ENCODE data around the gene KIF16B.

KIF16B gene

GRCh38 chr20:16573001-16573965 lies at the start of gene KIF16B:
Gene KIF16B, minus strand, starts transcription at chr20:16573448. Its CDS starts 173 bp downstream, at chr20:16573275.
- Histone ChIP-seq H3K9ac (ENCODE audit: low read depth, low read length) (peak within 1 kb of the TSS; percentile 63; the same call in 1 of the 2 replicates), H3K4me1 (ENCODE audit: control insufficient read depth, insufficient read depth, low read length) (peaks cover 15% of the 10 kb centered on the region; the same call in 1 of the 2 replicates), H3K27ac (ENCODE audit: low read depth, low read length) (peak within 1 kb of the TSS; percentile 8), H3K4me3 (ENCODE audit: low read depth, low read length) (peak within 1 kb of the TSS; percentile 69), H3K27me3 (ENCODE audit: control insufficient read depth, insufficient read depth, low read length) (no peaks in the 10 kb centered on the region), H3K9me3 (ENCODE audit: control insufficient read depth, insufficient read depth, low read length) (no peaks in the 10 kb centered on the region), H3K36me3 (ENCODE audit: control insufficient read depth, insufficient read depth, low read length) (no peaks in the 10 kb centered on the region)

GRCh38 chr20:16622501-16622900 lies 49.3 kb upstream of the KIF16B start:
- Histone ChIP-seq H3K27ac (ENCODE audit: low read depth, low read length) (no peak overlapping the region), H3K27me3 (ENCODE audit: control insufficient read depth, insufficient read depth, low read length) (no peaks in the 10 kb centered on the region), H3K36me3 (ENCODE audit: control insufficient read depth, insufficient read depth, low read length) (no peaks in the 10 kb centered on the region), H3K4me1 (ENCODE audit: control insufficient read depth, insufficient read depth, low read length) (no peaks in the 10 kb centered on the region), H3K9ac (ENCODE audit: low read depth, low read length) (no peak overlapping the region), H3K4me3 (ENCODE audit: low read depth, low read length) (no peak overlapping the region), H3K9me3 (ENCODE audit: control insufficient read depth, insufficient read depth, low read length) (no peaks in the 10 kb centered on the region)

GRCh38 chr20:16621435-16622141 lies 48.3 kb upstream of the KIF16B start:
- no peak overlapping the region for H3K27ac ChIP-seq (ENCODE audit: low read depth, low read length)
- no peaks in the 10 kb centered on the region for H3K27me3 ChIP-seq (ENCODE audit: control insufficient read depth, insufficient read depth, low read length)
- H3K4me1 ChIP-seq (ENCODE audit: control insufficient read depth, insufficient read depth, low read length): peaks cover 3% of the 10 kb centered on the region; the same call in 1 of the 2 replicates
- no peaks in the 10 kb centered on the region for H3K36me3 ChIP-seq (ENCODE audit: control insufficient read depth, insufficient read depth, low read length)
- no peak overlapping the region for H3K9ac ChIP-seq (ENCODE audit: low read depth, low read length)
- H3K9me3 ChIP-seq (ENCODE audit: control insufficient read depth, insufficient read depth, low read length): no peaks in the 10 kb centered on the region
- H3K4me3 ChIP-seq (ENCODE audit: low read depth, low read length): no peak overlapping the region

- Histone ChIP-seq H3K27me3 (ENCODE audit: control insufficient read depth, insufficient read depth, low read length) (no peaks in the 10 kb centered on the region), H3K36me3 (ENCODE audit: control insufficient read depth, insufficient read depth, low read length) (no peaks in the 10 kb centered on the region), H3K27ac (ENCODE audit: low read depth, low read length) (no peak overlapping the region), H3K9me3 (ENCODE audit: control insufficient read depth, insufficient read depth, low read length) (no peaks in the 10 kb centered on the region), H3K4me1 (ENCODE audit: control insufficient read depth, insufficient read depth, low read length) (peaks cover 5% of the 10 kb centered on the region; the same call in 1 of the 2 replicates), H3K9ac (ENCODE audit: low read depth, low read length) (no peak overlapping the region), H3K4me3 (ENCODE audit: low read depth, low read length) (no peak overlapping the region)
Observed at GRCh38 chr20:16620961-16621360, 47.7 kb upstream of the KIF16B start.

GRCh38 chr20:16619953-16620352 lies 46.7 kb upstream of the KIF16B start:
- Histone ChIP-seq H3K27me3 (ENCODE audit: control insufficient read depth, insufficient read depth, low read length) (no peaks in the 10 kb centered on the region), H3K9me3 (ENCODE audit: control insufficient read depth, insufficient read depth, low read length) (no peaks in the 10 kb centered on the region), H3K9ac (ENCODE audit: low read depth, low read length) (no peak overlapping the region), H3K4me3 (ENCODE audit: low read depth, low read length) (no peak overlapping the region), H3K27ac (ENCODE audit: low read depth, low read length) (no peak overlapping the region), H3K36me3 (ENCODE audit: control insufficient read depth, insufficient read depth, low read length) (no peaks in the 10 kb centered on the region), H3K4me1 (ENCODE audit: control insufficient read depth, insufficient read depth, low read length) (peaks cover 5% of the 10 kb centered on the region; the same call in 1 of the 2 replicates)

- Histone ChIP-seq H3K36me3 (ENCODE audit: control insufficient read depth, insufficient read depth, low read length) (no peaks in the 10 kb centered on the region), H3K27me3 (ENCODE audit: control insufficient read depth, insufficient read depth, low read length) (no peaks in the 10 kb centered on the region), H3K4me3 (ENCODE audit: low read depth, low read length) (no peak overlapping the region), H3K4me1 (ENCODE audit: control insufficient read depth, insufficient read depth, low read length) (peaks cover 7% of the 10 kb centered on the region), H3K9me3 (ENCODE audit: control insufficient read depth, insufficient read depth, low read length) (no peaks in the 10 kb centered on the region), H3K27ac (ENCODE audit: low read depth, low read length) (peak overlapping the region; percentile 16), H3K9ac (ENCODE audit: low read depth, low read length) (no peak overlapping the region)
Observed at GRCh38 chr20:16617056-16617455, 43.8 kb upstream of the KIF16B start.

GRCh38 chr20:16616317-16616716 lies 43.1 kb upstream of the KIF16B start:
- H3K27me3 ChIP-seq (ENCODE audit: control insufficient read depth, insufficient read depth, low read length): no peaks in the 10 kb centered on the region
- no peaks in the 10 kb centered on the region for H3K9me3 ChIP-seq (ENCODE audit: control insufficient read depth, insufficient read depth, low read length)
- H3K9ac ChIP-seq (ENCODE audit: low read depth, low read length): no peak overlapping the region
- peaks cover 7% of the 10 kb centered on the region for H3K4me1 ChIP-seq (ENCODE audit: control insufficient read depth, insufficient read depth, low read length)
- peak overlapping the region; percentile 16 for H3K27ac ChIP-seq (ENCODE audit: low read depth, low read length)
- no peaks in the 10 kb centered on the region for H3K36me3 ChIP-seq (ENCODE audit: control insufficient read depth, insufficient read depth, low read length)
- H3K4me3 ChIP-seq (ENCODE audit: low read depth, low read length): no peak overlapping the region

GRCh38 chr20:16615199-16615598 lies 42.0 kb upstream of the KIF16B start:
- H3K27ac ChIP-seq (ENCODE audit: low read depth, low read length): no peak overlapping the region
- H3K4me1 ChIP-seq (ENCODE audit: control insufficient read depth, insufficient read depth, low read length): peaks cover 7% of the 10 kb centered on the region
- H3K4me3 ChIP-seq (ENCODE audit: low read depth, low read length): no peak overlapping the region

GRCh38 chr20:16613954-16614353 lies 40.7 kb upstream of the KIF16B start:
- H3K27ac ChIP-seq (ENCODE audit: low read depth, low read length): no peak overlapping the region
- H3K27me3 ChIP-seq (ENCODE audit: control insufficient read depth, insufficient read depth, low read length): no peaks in the 10 kb centered on the region
- peaks cover 7% of the 10 kb centered on the region for H3K4me1 ChIP-seq (ENCODE audit: control insufficient read depth, insufficient read depth, low read length)
- no peak overlapping the region for H3K4me3 ChIP-seq (ENCODE audit: low read depth, low read length)
- H3K36me3 ChIP-seq (ENCODE audit: control insufficient read depth, insufficient read depth, low read length): no peaks in the 10 kb centered on the region
- no peaks in the 10 kb centered on the region for H3K9me3 ChIP-seq (ENCODE audit: control insufficient read depth, insufficient read depth, low read length)
- no peak overlapping the region for H3K9ac ChIP-seq (ENCODE audit: low read depth, low read length)

More at GRCh38 chr20:16615199-16615598, 42.0 kb upstream of the KIF16B start:
- Histone ChIP-seq H3K36me3 (ENCODE audit: control insufficient read depth, insufficient read depth, low read length) (no peaks in the 10 kb centered on the region), H3K9ac (ENCODE audit: low read depth, low read length) (no peak overlapping the region), H3K27me3 (ENCODE audit: control insufficient read depth, insufficient read depth, low read length) (no peaks in the 10 kb centered on the region), H3K9me3 (ENCODE audit: control insufficient read depth, insufficient read depth, low read length) (no peaks in the 10 kb centered on the region)

- Histone ChIP-seq H3K9ac (ENCODE audit: low read depth, low read length) (no peak overlapping the region), H3K27ac (ENCODE audit: low read depth, low read length) (no peak overlapping the region), H3K27me3 (ENCODE audit: control insufficient read depth, insufficient read depth, low read length) (no peaks in the 10 kb centered on the region), H3K4me3 (ENCODE audit: low read depth, low read length) (no peak overlapping the region), H3K9me3 (ENCODE audit: control insufficient read depth, insufficient read depth, low read length) (no peaks in the 10 kb centered on the region), H3K4me1 (ENCODE audit: control insufficient read depth, insufficient read depth, low read length) (peaks cover 7% of the 10 kb centered on the region), H3K36me3 (ENCODE audit: control insufficient read depth, insufficient read depth, low read length) (no peaks in the 10 kb centered on the region)
Observed at GRCh38 chr20:16612706-16613105, 39.5 kb upstream of the KIF16B start.

GRCh38 chr20:16611817-16612216 lies 38.6 kb upstream of the KIF16B start:
- no peak overlapping the region for H3K9ac ChIP-seq (ENCODE audit: low read depth, low read length)
- no peaks in the 10 kb centered on the region for H3K9me3 ChIP-seq (ENCODE audit: control insufficient read depth, insufficient read depth, low read length)
- H3K36me3 ChIP-seq (ENCODE audit: control insufficient read depth, insufficient read depth, low read length): no peaks in the 10 kb centered on the region
- H3K27ac ChIP-seq (ENCODE audit: low read depth, low read length): no peak overlapping the region
- H3K4me3 ChIP-seq (ENCODE audit: low read depth, low read length): no peak overlapping the region
- H3K4me1 ChIP-seq (ENCODE audit: control insufficient read depth, insufficient read depth, low read length): peaks cover 7% of the 10 kb centered on the region
- no peaks in the 10 kb centered on the region for H3K27me3 ChIP-seq (ENCODE audit: control insufficient read depth, insufficient read depth, low read length)
